Anterior cingulate cortex (tissue), 58 donors: Measurements from ENCODE around the gene DNAJB8.

Experiments
- DNase-seq, 58 donors: peaks; one replicate each; lab custom pipeline; 2025; lab: John Stamatoyannopoulos, UW

DNAJB8 gene

DNA sequence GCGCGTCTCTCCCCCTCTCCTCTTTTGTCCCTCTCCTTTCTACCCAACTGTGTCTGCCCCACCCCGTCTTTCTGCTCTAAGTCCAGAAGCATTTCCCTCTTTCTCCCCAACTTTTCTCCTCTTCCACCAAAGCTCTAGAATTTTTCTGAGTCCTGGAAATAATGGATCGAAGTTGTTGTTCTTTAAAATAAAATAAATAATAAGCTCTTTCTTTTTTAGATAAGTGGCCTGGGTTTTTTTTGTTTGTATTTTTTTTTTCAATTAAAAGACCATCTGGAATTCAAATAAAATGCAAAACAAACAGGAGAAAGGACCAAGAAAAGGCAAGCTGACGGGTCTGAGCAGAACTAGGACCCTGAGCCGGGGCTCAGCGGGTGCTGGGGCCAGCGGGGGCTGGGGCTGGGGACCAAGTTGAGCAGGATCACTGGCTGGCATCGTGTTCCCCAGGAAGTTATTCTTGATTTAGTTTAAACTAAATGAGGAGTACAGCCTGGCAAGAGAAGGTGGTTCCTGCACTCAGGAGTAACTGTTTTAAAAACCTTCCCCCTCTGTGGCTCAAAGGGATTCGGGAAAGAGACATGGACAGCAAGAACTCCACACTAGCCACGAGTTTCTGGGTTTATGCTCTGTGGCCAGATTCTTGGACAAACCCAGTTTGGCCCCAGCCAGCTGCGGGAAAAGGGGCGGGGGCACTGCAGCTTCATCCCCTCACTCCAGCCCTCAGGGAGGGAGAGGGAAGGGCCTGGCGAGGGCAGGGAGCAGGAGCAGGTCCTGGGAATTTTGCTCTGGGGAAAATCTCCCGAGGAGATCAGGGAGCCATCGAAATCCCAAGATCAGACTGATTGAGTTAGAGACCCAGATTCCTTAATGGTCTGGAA, 18.0 kb upstream of the DNAJB8 start:
- DNase-seq, result no peak

DNA sequence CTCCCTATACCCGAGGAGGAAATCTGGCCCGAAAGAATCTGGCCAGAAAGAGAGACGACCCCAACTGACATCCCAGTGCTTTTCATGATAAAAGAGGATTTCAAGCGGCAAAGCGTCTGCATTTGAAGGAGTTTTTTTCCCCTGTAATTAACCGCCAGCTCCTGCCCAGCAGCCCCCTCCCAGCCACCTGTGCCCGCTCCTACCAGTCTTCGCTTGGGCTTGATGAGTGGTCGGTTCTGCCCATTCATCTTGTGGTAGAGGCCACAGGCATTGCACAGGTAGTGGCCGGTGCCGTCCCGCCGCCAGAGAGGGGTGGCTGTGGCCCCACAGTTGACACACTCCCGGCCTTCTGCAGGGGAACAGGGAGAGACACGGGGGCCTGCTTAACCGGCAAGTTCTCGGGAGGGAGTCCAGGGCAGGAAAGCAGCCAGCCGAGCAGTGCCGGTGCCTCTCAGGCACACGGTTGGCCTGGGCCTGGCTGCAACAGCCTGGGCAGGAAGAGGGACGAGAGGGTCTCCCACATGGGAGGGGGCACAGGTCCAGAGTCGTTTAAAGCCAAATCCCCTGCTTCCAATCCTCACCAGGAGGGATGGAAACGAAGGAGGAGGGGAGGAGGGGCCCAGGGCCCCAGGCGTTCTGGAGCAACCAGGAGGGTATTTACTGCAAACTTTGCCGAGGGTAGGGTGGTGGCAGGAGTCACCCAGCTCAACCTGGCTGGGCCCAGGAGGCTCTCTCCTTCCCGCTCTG, 17.1 kb upstream of the DNAJB8 start:
- no peak for DNase-seq

DNA sequence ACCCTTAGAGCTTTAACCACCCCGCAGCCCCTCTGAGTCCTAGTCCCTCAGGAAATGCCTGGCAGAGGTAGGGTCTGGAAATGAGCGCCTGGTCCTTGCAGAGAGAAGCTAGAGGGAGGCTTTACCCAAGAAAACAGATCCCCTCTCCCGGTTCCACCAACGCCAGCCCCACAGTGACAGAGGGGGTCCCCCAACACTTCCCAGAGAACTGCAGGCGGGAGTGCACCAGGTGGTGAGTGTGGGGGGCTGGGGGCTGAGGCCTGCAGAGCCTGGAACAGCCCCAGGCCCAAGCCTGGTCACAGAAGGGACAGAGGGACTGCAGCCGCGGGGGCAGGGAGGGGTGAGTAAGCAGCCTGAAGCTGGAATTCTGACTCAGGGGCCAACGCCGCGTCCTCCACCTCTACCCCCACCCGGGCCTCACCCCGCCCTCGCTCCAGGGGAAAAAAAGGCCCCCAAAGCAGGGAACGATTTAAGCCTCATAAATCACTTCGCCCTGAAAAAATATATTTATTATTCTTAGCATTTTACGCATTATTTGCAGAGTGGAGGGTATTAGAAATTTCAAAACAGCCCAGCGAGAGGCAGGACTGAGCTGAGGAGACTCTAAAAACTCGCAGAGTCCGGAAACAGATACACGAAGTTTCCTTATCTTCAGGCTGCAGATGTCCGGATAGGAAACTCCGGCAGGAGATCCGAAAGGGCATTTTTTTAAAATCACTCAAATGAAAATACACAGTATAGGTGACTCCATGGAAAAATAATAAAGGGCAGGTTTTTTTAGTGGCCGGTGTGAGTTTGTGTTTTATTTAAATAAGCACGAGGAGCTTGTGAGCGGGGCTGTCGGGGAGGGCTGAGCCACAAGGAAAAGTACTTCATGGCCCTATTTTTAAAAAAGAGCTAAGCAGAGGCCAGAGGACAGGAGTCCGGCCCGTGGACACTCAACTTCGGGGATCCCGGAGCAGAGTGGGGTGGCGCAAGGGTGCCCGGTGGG, 16.3 kb upstream of the DNAJB8 start:
- DNase-seq, result no peak

DNA sequence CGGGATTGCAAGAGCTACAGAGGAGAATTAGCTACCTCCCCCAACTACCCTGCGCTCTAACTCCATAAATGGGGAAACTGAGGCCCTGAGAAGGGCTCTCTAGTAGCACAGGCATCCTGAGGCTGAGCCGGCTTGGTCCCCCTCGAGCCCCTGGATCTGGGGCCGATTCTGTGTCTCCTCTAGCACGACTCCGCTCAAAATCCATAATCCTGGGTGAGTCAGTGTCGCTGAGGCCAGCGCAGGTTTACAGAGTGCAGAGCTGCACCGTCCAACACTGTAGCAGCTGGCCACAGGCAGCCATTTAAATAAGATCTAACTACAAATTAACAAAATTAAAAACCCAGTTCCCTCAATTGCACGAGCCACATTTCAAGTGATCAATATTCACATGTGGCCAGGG, 15.5 kb upstream of the DNAJB8 start:
- DNase-seq, result no peak

DNA sequence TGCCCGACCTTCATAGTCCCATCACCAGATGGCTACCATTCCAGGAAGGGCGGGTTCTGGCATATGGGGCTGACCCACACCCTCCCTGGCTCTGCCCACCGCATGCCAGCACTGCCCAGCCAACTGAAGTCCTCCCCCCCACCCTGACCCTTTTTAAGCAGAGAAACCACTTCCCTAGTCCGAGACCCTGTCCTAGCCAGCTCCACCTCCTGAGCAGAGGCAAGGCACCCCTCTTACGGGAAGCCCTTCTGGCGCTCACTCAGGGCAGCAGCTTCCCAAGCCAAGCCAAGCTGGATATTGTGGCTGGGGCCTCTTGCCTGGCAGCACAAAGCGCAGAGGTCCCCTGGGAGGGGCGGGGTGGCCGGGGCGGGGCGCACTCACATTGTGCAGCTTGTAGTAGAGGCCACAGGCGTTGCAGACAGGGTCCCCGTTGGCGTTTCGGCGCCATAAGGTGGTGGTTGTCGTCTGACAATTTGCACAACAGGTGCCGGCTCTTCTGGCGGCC, 14.8 kb upstream of the DNAJB8 start:
- no peak for DNase-seq

DNA sequence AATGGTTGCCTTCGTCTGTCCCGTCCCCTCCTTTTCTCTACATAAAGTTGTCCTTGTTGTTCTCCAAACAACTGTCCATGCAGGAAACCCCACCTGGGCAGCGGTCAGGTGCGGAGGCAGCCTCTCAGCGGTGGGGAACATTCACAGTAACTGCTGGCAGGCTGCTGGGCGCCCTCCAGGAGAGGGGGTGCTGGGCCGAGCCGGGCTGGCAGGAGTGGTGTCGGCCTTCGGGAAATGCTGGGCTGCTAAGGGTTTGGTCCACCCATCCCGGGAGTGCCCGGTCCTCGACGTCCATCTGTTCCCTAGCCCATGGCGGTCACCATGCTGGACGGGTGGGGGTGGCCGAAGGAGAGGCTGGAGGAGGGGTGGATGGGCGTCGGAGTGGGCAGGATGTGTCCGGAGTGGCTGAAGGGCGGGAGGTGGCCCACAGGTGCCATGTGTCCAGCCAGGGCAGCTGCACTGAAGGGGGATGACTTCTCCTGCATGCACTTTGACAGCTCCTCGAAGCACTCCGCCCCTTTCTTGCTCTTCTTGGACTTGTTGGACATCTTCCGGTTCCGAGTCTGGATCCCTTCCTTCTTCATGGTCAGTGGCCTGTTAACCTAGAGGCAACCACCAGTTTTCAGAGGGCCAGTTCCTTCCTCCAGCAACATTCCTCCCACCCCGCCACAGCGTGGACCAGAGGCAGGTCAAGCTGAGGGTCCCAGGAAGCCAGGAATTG, 14.2 kb upstream of the DNAJB8 start:
- DNase-seq, result no peak

DNA sequence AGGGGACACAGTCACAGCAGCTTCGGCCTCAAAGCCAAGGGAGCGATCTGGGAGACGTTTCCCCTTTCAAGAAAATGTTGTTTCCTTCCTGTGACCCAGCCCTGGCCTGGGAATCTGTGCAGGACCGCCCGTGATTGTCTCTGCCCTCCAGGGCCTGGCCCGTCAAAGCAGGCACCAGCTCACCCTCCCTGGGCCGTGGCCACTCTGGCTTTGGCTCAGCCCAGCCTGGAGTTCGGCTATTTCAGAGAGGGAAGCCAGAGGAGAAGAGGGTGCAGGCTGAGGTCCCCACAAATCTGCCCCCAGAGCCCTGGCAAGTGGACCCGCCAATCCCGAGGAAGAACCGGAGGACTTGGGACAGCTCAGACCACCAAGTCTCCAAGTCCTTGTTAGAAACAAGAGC, 13.6 kb upstream of the DNAJB8 start:
- DNase-seq, result no peak

DNA sequence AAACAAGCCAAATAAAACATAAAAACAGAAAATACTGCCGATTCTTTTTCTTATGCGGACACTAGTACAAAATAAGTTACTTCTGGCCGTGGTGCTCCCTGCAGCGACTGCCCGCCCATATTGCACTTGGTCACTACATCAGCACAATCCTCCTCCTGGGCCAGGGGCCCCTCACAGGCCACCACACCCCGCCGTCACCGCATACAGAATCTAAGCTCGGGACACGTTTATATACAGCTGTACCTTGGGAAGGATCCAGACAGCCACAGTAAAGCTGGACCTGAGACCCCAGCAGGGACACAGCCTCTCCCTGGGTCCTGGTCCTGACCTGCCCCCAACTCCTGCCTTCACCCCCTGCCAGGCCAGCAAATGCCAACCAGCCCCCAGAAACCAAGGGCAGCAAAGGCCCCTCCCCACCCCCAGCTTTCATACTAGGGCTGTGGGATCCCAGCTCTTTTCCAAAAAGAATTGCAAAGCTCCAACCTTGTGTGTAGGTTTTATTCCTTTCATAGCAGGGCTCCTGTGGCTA, 12.9 kb upstream of the DNAJB8 start:
- DNase-seq, result no peak

DNA sequence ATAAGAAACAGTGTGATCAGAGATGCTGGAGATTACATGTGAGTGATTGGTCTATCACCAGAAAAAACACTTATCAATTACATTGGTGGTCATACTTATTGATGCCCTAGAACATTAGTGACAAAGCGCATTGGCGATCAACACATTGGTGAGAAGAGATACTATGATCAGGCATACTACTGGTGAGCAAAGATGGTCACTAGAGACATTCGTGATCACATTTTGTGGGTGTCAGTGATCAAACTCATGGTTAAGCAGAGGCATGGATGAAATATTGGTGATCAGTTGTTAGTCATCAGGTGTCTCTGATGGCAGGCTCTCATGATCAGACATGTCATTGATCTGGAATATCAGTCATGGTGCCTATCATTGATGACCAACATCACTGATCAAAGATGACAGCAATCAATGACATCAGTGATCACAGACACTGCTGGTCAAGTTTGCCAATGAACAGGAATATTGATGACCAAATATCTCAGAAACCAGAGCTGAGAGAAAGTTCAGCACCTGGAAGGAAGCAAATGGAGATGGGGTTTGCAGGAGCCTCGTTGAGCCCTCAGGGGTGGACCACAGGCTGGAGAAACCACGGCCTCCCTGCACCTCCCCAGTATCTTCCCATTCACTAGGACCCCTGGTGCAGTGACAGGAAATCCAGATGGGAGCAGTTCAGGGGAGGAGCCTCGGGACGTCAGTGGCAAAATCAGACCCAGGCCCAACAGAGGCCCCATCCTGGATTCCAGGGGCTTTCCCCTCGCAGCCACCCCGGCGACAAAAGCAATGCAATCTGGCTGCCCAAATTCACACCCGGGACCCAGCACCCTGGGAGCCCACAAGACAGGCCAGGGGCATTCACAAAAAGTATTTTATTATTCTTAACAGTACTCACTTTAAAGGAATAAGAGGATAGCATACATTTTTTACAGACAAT, 12.2 kb upstream of the DNAJB8 start:
- DNase-seq, result no peak

DNA sequence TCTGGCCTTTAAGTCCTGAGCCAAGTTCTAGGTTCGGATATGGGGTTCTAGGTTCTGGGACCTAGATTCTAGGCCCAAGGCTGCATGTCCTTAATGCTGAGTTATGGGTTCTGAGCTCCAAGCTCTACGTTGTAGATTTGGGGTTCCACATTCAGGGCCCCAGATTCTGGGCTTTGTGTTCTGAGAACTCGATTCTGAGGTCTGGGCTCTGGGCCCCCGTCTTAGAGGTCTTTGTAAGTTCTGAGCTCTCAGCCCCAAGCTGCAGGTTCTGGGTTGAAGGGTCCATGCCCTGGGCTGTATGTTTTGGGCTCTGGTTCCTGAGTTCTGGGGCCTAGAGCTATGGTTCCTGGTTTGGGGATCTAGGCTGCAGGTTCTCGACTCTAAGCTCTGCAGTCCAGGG, 10.0 kb upstream of the DNAJB8 start:
- no peak for DNase-seq

DNA sequence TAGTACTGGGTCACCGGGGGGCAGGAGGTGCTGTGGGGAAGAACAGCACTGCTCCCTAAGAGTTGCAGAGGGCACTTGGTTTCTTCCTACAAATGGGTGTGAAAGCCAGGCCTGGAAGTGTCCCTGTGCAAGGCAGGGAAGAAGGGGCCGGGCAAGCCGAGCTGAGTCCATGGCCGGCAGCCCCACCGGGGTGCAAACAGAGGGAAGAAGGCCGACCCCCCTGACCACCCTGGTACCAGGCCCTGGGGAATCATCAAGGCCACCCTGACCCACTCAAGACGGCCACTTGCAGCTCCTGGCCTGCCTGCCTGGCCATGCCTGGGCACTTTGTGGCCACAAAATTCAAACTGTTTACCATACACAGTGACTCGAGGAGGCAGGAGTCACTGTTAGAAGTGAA, 8.7 kb upstream of the DNAJB8 start:
- DNase-seq, result no peak

DNA sequence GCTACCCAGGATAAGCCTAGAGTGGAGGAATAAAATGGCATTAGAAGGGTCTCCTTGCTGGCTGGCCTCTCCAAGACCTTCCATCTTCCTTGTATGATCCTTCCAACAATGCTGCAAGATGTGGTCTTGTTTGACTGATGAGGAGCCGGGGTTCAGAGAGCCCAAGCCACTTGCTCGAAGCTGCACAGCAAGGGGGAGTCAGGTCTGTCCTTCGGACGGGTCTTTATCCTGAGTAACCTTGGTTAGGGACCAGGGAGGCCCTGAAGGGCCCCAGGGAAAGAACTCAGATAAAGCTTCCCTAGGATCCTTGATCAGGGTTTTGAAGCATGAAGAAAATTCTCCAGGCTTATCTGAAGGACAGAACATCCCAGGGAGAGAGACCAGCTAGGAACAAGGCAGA, 7.0 kb upstream of the DNAJB8 start:
- DNase-seq, result no peak

DNA sequence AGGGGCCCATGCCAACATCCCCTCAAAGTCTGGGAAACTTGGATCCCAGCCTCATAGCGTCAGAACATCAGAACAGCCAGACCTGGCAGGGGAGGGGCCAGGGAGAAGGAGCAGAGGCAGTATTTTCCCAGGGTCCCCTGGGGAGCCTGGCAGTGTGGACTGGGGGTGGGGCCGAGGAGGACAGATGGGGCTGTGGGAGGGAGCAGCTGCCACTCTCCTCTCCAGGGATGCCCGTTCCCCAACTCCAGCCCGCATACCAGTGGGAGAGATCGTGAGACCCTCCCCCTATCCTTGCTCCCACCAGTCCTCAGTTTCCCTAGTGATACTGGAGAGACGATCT, 6.5 kb upstream of the DNAJB8 start:
- no peak for DNase-seq

DNA sequence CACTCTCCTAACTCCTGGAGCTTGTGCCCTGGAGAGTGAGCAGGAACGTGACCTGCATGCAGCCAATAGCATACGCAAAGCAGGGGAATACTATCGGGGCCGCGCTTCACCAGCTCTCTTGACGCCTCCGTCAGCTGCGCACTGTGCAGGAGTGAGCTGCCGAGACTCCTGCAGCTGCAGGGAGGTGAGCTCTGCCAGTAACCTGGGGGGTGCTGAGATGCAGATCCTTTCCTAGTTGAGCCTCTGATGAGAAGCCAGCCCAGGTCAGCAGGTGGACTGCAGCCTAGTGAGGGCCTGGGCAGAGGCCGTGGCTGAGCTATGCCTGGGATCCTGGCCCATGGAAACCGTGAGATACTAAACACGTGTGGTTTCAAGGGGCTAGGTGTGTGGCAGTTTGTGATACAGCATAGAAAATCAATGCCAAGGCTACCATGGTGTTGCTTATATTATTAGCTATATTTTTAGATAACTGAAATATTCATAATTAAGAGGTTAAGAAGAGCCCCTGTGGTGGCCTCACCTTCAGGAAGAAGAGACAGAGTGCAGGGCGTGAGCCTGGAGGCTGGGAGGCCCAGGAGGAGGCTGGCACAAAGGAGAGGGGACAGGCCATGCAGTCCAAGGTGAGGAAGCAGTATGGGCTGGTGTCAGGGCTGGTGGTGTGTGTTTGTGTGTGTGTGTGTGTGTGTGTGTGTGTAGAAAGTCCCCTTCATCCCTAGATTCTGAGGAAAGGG, 5.9 kb upstream of the DNAJB8 start:
- no peak for DNase-seq

DNA sequence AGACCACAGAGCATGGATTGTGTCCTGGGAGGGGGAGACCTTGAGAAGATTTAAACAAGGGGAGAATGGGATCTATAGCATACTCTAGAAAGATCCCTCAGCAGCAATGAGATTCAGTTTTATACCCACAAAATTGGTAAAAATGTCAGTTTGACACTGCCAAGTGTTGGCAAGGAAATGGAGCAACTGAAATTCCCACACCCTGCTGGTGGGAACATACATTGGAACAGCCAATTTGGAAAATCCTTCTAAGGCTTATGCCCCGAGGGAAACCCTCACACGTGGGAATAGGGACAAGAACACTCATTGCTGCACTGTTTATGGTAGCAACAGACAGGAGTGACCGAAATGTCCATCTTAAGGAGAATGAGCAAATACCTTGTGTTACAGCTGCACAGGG, 5.0 kb upstream of the DNAJB8 start:
- no peak for DNase-seq

DNA sequence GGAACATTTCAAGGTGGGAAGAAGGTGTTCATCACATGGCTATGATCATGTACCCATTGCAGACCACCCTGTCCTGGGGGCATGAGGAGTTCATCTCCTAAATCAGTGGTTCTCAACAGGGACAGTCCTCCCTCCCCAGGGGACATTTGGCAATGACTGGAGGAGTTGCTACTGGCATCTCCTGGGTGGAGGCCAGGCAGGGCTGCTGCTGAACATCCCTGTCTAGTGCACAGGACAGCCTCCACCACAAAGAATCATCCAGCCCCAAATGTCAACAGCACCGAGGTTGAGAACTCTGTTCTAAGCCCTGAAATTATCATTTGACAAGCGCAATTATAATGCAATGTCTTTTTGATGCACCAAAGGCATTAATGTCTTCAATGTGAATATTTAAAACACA, 4.4 kb upstream of the DNAJB8 start:
- no peak for DNase-seq

DNA sequence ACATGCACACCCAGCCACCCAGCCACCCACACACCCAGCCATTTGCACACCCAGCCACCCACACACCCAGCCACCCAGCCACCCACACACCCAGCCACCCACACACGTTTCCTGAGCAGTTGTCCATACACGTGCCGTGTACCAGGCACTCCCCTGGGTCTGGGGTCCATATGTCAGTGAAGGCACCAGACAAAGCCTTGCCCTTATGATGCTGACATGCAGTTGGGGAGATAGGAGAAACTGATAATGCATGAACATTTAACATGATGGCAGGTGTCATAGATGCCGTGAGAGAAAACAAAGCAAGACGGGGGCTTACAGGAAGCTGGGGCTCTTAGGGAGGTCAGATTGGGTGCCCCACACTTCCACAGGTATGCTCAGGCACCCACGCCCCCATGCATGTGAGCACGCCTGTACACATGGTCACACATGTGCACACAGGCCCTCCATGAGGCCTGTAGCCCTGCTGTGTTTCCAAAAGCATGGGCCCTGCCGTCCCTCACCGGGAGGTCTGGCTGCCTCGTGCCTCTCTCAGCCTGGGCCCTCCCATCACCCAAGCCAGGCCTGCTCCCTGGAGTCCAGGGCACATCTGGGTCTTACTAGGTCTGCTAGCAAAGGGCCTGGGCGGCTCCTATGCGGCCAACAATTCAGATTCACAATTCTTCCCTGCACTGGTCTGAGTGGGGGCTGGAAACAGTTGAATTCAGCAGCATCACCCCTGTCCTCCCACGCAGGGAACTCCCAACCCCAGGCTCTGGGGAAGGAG, 3.6 kb upstream of the DNAJB8 start:
- DNase-seq, result no peak
